Neural cell (in vitro differentiated cells): Measurements from ENCODE around the gene MID1. TPM values are rescaled to one million over a fixed set of nuclear protein-coding genes. Genes with fewer than 3 reads are reported as not detected.

Experiments
- H2AFZ ChIP-seq: fragments of 200-600, 300-800 bp; sonication (generic), shearing (Covaris generic); 2 replicates; pipeline ENCODE4 v1.6.0; 2014; ENCODE audit warnings: low read depth, mild to moderate bottlenecking, antibody characterized with exemption, low read length, moderate library complexity
- H3F3A ChIP-seq: fragments of 200-600 bp; shearing (Covaris generic); 2 replicates; pipeline ENCODE4 v1.6.1; 2016; ENCODE audit warnings: mild to moderate bottlenecking, moderate library complexity, mixed read lengths, antibody characterized with exemption, low read length; ENCODE audit not compliant: insufficient read depth, poor library complexity, severe bottlenecking
- H3K27ac ChIP-seq: fragments of 200-600, 300-800 bp; sonication (generic), shearing (Covaris generic); 2 replicates; pipeline ENCODE4 v1.5.1; 2014; ENCODE audit warnings: mild to moderate bottlenecking, low read length, moderate library complexity
- H3K27me3 ChIP-seq: fragments of 300-800, 200-600 bp; sonication (generic), shearing (Covaris generic); 2 replicates; pipeline ENCODE4 v1.6.0; 2014; ENCODE audit warnings: mild to moderate bottlenecking, low read depth, low read length, moderate library complexity; ENCODE audit not compliant: insufficient read depth
- H3K36me3 ChIP-seq: fragments of 300-800, 200-600 bp; sonication (generic), shearing (Covaris generic); 2 replicates; pipeline ENCODE4 v1.5.1; 2014; ENCODE audit warnings: mild to moderate bottlenecking, antibody characterized with exemption, low read length, moderate library complexity; ENCODE audit not compliant: insufficient read depth
- H3K4me2 ChIP-seq: fragments of 300-800, 200-600 bp; sonication (generic), shearing (Covaris generic); 2 replicates; pipeline ENCODE4 v1.6.0; 2014; ENCODE audit warnings: mild to moderate bottlenecking, low read length
- H3K4me3 ChIP-seq: fragments of 300-800, 200-600 bp; sonication (generic), shearing (Covaris generic); 2 replicates; pipeline ENCODE4 v1.5.1; 2014; ENCODE audit warnings: mild to moderate bottlenecking, low read length, moderate library complexity
- H3K79me2 ChIP-seq: fragments of 200-600 bp; shearing (Covaris generic); replicated peaks from 2 replicates; pipeline ENCODE4 v1.6.0; 2014; ENCODE audit warnings: mild to moderate bottlenecking, low read length, moderate library complexity; ENCODE audit not compliant: insufficient read depth
- H3K9ac ChIP-seq: fragments of 300-800, 200-600 bp; sonication (generic), shearing (Covaris generic); 2 replicates; pipeline ENCODE4 v1.6.1; 2016; ENCODE audit warnings: mild to moderate bottlenecking, low read length, mixed read lengths
- H3K9me2 ChIP-seq: fragments of 200-600 bp; shearing (Covaris generic); 2 replicates; pipeline ENCODE4 v1.6.1; 2016; ENCODE audit warnings: mild to moderate bottlenecking, low read length, mixed read lengths; ENCODE audit not compliant: insufficient read depth
- H3K9me3 ChIP-seq: fragments of 200-600, 300-800 bp; sonication (generic), shearing (Covaris generic); 2 replicates; pipeline ENCODE4 v1.6.1; 2016; ENCODE audit warnings: mild to moderate bottlenecking, mixed run types, low read length, moderate library complexity, mixed read lengths
- H4K20me1 ChIP-seq: fragments of 200-600 bp; shearing (Covaris generic); 2 replicates; pipeline ENCODE4 v1.6.1; 2016; ENCODE audit warnings: mild to moderate bottlenecking, mixed run types; ENCODE audit not compliant: insufficient read depth
- EP300 ChIP-seq: fragments of 450-650 bp; conservative IDR thresholded peaks from 2 replicates; pipeline ENCODE4 v1.6.1; 2014; ENCODE audit warnings: antibody characterized with exemption, mild to moderate bottlenecking, moderate library complexity; ENCODE audit not compliant: poor library complexity, severe bottlenecking
- EZH2 ChIP-seq: fragments of 200-600, 300-800 bp; shearing (Covaris generic), sonication (generic); IDR thresholded peaks from 2 replicates; pipeline ENCODE4 v1.6.1; 2014; ENCODE audit warnings: antibody characterized with exemption, low read length, borderline replicate concordance, mild to moderate bottlenecking; ENCODE audit not compliant: insufficient read depth, poor library complexity, severe bottlenecking
- MXI1 ChIP-seq: fragments of 450-650 bp; conservative IDR thresholded peaks from 2 replicates; pipeline ENCODE4 v1.6.1; 2014; ENCODE audit warnings: antibody characterized with exemption, mild to moderate bottlenecking; ENCODE audit not compliant: poor library complexity, severe bottlenecking
- POLR2AphosphoS5 ChIP-seq: IDR thresholded peaks from 2 replicates; pipeline ENCODE4 v1.6.1; 2012
- RAD21 ChIP-seq: fragments of 450-650 bp; conservative IDR thresholded peaks from 2 replicates; pipeline ENCODE4 v1.6.1; 2014; ENCODE audit warnings: antibody characterized with exemption, mild to moderate bottlenecking, moderate library complexity
- SMC3 ChIP-seq: fragments of 450-650 bp; conservative IDR thresholded peaks from 2 replicates; pipeline ENCODE4 v1.6.1; 2014; ENCODE audit warnings: antibody characterized with exemption, mild to moderate bottlenecking, moderate library complexity; ENCODE audit not compliant: poor library complexity
- TAF1 ChIP-seq: IDR thresholded peaks from 2 replicates; pipeline ENCODE4 v1.6.1; 2012; ENCODE audit warnings: low read depth
- polyA plus RNA-seq: library from polyadenylated mRNA; depleted of rRNA; stranded (reverse); fragments of >200 nt; gene quantifications from 2 replicates; pipeline ENCODE4 v1.2.3, GENCODE V29; 2014
- small RNA-seq, 3 experiments: library from RNA; depleted of rRNA; stranded (forward); fragments of <200 nt; gene quantifications; one replicate each; pipeline ENCODE3, GENCODE V24; 2012
- TF ChIP-seq, protein P1 (sequence below): fragments of 450-650 bp; IDR thresholded peaks from 2 replicates; pipeline ENCODE4 v1.5.1; 2014; ENCODE audit warnings: antibody characterized with exemption, mild to moderate bottlenecking, moderate library complexity; ENCODE audit not compliant: poor library complexity, severe bottlenecking
- TF ChIP-seq, protein P2 (sequence below): IDR thresholded peaks from 2 replicates; pipeline ENCODE4 v1.6.1; 2012; ENCODE audit warnings: borderline replicate concordance

The MID1 gene
- polyA plus RNA-seq, 1 donor from 2014 or later, result 16.6 TPM

DNA sequence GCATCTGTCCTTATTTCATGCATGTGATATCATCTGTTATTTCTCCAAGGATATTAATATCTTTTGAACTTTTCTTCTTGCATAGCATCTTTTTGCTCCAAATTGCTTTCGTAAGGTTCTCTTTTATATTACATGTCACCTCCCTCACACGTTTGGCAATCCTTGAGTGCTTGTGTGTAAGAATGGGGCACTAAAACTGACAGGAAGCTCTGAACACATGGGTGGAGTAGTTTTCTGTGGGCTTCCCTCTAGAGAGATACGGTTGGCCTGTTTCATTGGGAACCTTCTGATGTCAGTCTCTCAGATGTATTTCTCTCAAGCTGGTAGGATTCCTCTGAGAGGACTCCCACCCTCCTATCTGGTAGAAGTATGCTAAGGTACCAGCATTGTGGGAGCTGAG is 223.0 kb downstream of the MID1 start:
- H4K20me1 ChIP-seq, result no peaks in the 10 kb centered on the region
- no peaks in the 10 kb centered on the region for H3K9me2 ChIP-seq
- H3K27ac ChIP-seq, result no peak overlapping the region
- no peak overlapping the region for H2AFZ ChIP-seq
- H3K79me2 ChIP-seq, result no peaks in the 10 kb centered on the region
- H3K4me2 ChIP-seq, result no peak overlapping the region
- TF ChIP-seq POLR2AphosphoS5, result no peak
- no peak for TF ChIP-seq EZH2
- no peak for TF ChIP-seq RAD21
- TF ChIP-seq TAF1, result no peak
- no peak for TF ChIP-seq SMC3
- TF ChIP-seq, protein P1, sequence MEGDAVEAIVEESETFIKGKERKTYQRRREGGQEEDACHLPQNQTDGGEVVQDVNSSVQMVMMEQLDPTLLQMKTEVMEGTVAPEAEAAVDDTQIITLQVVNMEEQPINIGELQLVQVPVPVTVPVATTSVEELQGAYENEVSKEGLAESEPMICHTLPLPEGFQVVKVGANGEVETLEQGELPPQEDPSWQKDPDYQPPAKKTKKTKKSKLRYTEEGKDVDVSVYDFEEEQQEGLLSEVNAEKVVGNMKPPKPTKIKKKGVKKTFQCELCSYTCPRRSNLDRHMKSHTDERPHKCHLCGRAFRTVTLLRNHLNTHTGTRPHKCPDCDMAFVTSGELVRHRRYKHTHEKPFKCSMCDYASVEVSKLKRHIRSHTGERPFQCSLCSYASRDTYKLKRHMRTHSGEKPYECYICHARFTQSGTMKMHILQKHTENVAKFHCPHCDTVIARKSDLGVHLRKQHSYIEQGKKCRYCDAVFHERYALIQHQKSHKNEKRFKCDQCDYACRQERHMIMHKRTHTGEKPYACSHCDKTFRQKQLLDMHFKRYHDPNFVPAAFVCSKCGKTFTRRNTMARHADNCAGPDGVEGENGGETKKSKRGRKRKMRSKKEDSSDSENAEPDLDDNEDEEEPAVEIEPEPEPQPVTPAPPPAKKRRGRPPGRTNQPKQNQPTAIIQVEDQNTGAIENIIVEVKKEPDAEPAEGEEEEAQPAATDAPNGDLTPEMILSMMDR, result no peak
- no peak for TF ChIP-seq EP300
- H3K4me3 ChIP-seq, result no peak overlapping the region
- no peaks in the 10 kb centered on the region for H3K27me3 ChIP-seq
- no peaks in the 10 kb centered on the region for H3K36me3 ChIP-seq
- H3K9ac ChIP-seq, result no peak overlapping the region
- H3F3A ChIP-seq, result no peaks in the 10 kb centered on the region
- no peaks in the 10 kb centered on the region for H3K9me3 ChIP-seq

DNA sequence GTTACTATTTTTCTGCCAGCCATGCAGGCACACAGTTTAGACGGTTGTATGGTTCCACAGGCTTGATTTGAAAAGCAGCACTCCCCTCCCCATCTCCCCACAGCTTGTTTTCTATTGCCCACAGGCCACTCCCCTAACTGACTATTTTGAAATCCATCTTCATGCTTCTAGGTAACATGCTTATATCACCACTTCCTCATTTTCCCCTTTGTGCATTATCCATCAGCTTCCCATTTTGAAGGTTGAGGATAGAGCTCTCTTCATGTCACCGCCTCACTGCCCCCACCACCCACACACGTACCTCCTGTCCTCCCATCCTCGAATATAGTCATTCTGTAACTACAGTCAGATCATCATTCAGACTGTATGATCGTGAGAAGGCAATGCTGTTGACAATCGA is 224.7 kb downstream of the MID1 start:
- H3K36me3 ChIP-seq, result no peaks in the 10 kb centered on the region
- no peaks in the 10 kb centered on the region for H3F3A ChIP-seq
- no peak for TF ChIP-seq SMC3
- TF ChIP-seq RAD21, result no peak
- TF ChIP-seq, protein P2, sequence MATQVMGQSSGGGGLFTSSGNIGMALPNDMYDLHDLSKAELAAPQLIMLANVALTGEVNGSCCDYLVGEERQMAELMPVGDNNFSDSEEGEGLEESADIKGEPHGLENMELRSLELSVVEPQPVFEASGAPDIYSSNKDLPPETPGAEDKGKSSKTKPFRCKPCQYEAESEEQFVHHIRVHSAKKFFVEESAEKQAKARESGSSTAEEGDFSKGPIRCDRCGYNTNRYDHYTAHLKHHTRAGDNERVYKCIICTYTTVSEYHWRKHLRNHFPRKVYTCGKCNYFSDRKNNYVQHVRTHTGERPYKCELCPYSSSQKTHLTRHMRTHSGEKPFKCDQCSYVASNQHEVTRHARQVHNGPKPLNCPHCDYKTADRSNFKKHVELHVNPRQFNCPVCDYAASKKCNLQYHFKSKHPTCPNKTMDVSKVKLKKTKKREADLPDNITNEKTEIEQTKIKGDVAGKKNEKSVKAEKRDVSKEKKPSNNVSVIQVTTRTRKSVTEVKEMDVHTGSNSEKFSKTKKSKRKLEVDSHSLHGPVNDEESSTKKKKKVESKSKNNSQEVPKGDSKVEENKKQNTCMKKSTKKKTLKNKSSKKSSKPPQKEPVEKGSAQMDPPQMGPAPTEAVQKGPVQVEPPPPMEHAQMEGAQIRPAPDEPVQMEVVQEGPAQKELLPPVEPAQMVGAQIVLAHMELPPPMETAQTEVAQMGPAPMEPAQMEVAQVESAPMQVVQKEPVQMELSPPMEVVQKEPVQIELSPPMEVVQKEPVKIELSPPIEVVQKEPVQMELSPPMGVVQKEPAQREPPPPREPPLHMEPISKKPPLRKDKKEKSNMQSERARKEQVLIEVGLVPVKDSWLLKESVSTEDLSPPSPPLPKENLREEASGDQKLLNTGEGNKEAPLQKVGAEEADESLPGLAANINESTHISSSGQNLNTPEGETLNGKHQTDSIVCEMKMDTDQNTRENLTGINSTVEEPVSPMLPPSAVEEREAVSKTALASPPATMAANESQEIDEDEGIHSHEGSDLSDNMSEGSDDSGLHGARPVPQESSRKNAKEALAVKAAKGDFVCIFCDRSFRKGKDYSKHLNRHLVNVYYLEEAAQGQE, result no peak
- no peak for TF ChIP-seq EP300
- TF ChIP-seq EZH2, result no peak
- no peak for TF ChIP-seq POLR2AphosphoS5
- no peak for TF ChIP-seq MXI1
- TF ChIP-seq TAF1, result no peak
- TF ChIP-seq, protein P1, result no peak
- H3K9me2 ChIP-seq, result no peaks in the 10 kb centered on the region
- H3K79me2 ChIP-seq, result no peaks in the 10 kb centered on the region
- no peak overlapping the region for H3K27ac ChIP-seq
- H3K9ac ChIP-seq, result no peak overlapping the region
- no peaks in the 10 kb centered on the region for H3K9me3 ChIP-seq
- no peak overlapping the region for H3K4me3 ChIP-seq
- H3K27me3 ChIP-seq, result no peaks in the 10 kb centered on the region
- H2AFZ ChIP-seq, result no peak overlapping the region
- no peaks in the 10 kb centered on the region for H4K20me1 ChIP-seq
- no peak overlapping the region for H3K4me2 ChIP-seq

Small RNAs within 50 kb of the gene (small RNA-seq; reads per million reads assigned to genes)
- 0 reads per million in 3 experiments for gene RNU6-800P
